ENCODE data around the gene LRMDA.

Gene LRMDA

DNA sequence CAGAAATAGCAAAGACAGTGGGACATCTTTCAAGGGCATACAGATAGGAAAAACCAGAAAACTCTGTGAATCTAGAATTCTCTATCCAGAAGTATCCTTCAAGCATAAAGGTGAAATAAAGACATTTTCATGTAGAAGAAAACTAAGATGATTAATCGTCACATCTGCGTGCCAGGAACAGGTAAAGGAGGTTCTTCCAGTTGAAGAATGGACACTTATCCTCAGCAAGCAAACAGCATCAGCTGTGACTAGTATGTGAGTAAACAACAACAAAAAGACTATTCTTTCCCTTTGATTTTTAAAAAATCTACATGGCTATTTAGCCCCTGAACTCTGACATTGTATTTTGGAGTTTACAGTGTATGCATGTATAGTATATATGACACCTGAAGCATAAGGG lies 124.9 kb downstream of the LRMDA start:
- TF ChIP-seq, protein P1, sequence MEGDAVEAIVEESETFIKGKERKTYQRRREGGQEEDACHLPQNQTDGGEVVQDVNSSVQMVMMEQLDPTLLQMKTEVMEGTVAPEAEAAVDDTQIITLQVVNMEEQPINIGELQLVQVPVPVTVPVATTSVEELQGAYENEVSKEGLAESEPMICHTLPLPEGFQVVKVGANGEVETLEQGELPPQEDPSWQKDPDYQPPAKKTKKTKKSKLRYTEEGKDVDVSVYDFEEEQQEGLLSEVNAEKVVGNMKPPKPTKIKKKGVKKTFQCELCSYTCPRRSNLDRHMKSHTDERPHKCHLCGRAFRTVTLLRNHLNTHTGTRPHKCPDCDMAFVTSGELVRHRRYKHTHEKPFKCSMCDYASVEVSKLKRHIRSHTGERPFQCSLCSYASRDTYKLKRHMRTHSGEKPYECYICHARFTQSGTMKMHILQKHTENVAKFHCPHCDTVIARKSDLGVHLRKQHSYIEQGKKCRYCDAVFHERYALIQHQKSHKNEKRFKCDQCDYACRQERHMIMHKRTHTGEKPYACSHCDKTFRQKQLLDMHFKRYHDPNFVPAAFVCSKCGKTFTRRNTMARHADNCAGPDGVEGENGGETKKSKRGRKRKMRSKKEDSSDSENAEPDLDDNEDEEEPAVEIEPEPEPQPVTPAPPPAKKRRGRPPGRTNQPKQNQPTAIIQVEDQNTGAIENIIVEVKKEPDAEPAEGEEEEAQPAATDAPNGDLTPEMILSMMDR (IDR thresholded peaks at IDR 0.05), result no peak

DNA sequence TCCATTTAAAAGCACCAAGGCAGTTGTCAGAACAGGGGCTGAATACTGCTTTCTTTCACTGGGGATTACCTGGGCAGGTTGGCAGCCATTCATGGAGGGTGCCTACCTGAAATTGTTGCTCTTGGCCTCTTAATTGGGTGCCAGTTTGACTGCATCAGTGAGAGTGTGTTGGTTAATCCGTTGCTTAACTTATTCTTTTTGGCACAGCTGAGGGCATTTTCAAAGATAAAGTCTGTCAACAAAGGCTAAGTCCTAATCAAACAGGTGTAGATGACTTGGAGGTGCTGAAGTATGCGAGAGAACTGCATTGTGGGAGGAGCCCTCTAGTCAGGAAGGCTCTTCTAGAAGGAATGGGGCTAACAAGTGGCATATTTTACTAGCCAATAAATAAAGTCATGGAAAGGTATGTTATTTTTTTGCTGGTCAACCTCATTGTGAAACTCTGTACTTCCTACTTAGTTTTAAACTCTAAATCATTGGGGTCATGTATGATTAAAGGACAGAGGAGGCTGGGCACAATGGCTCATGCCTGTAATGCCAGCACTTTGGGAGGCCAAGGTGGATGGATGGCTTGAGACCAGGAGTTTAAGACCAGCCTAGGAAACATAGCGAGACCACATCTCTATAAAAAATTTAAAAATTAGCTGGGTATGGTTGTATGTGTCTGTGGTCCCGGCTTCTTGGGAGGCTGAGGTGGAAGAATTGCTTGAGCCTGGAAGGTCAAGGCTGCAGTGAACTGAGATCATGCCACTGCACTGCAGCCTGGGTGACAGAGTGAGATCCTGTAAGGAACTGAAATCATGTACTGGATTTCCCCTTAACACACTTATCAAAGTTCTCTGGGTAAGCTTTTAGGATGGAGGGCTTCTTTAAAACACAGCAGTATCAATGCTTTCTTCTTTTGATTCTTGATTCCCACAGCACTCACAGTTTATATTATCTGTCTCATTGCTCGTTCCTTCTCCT lies 134.1 kb downstream of the LRMDA start:
- TF ChIP-seq, protein P1 (IDR thresholded peaks at IDR 0.05), result no peak

DNA sequence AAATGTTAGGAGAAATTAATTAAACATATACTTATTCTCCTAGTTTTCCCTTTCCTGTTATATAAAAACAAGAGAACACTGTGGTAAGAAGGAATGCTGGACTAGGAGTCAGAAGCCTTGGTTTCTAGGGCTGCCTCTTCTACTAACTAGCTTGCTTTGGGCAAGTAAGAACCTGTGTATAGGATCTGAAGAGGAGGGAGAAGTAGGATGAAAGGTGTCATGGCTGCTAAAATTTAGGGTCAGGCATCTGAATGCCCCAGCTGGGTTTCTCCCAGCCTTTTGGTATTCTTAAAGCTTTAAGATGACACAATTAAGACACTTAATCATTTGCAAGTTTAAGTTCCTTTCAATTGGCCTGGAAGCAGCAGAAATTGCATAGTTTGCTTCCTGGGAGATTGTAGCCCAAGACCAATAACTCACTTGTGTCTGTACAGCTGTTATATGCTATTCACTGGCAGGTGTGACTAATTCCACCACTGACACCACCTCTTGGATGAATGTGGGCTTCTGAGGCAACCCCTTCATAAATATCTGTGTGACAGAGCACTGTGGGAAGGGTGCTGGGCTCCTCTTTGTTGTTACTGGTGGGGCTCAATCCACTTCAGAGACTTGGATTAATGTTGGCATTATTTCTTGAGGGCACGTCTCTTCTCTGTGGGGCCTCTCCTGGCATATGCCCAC lies 137.2 kb downstream of the LRMDA start:
- TF ChIP-seq, protein P1 (IDR thresholded peaks at IDR 0.05), result no peak

DNA sequence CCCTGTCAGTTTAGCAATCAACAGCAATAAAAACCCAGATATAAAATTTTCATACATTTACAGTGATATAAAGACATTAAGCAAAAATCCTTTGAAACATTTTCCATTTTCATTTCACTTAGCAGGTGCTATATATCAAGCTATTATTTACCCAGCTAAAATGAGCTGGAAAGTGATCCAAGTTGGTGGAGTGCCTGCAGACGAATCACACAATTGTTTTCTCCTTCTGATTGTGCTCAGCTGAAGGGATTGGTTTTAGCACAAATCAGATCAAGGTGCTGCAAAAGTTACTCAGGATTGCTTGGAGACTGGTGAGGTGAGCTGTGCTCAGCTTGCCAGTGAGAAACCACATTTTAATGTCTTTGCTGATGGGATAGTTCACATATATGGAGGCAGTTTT lies 138.1 kb downstream of the LRMDA start:
- TF ChIP-seq, protein P1 (IDR thresholded peaks at IDR 0.05), result no peak

DNA sequence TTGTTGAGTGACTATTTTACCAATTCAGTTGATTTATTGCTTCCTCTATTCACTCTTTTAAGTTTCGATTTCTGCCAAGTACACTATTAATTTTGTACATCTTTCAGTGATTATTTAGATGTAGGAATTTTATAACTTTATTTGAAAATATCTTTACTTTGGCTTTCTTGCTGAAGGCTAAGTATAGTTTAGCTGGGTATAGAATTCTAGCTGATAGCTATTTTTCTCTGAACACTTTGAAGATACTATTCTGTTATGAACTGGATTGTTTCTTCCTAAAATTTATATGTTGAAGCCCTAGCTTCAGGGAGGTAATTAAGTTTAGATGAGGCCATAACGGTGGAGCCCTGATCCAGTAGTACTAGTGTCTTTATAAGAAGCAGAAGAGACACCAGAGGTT lies 141.1 kb downstream of the LRMDA start:
- TF ChIP-seq, protein P1 (IDR thresholded peaks at IDR 0.05), result no peak

DNA sequence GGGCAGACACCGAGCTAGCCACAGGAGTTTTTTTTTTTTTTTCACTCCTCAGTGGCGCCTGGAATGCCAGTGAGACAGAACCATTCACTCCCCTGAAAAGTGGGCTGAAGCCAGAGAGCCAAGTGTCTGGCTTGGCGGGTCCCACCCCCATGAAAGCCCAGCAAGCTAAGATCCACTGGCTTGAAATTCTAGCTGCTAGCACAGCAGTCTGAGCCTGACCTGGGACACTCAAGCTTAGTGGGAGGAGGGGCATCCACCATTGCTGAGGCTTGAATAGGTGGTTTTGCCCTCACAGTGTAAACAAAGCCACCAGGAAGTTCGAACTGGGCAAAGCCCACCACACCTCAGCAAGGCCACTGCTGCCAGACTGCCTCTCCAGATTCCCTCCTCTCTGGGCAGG lies 144.5 kb downstream of the LRMDA start:
- TF ChIP-seq, protein P1 (IDR thresholded peaks at IDR 0.05), result no peak

DNA sequence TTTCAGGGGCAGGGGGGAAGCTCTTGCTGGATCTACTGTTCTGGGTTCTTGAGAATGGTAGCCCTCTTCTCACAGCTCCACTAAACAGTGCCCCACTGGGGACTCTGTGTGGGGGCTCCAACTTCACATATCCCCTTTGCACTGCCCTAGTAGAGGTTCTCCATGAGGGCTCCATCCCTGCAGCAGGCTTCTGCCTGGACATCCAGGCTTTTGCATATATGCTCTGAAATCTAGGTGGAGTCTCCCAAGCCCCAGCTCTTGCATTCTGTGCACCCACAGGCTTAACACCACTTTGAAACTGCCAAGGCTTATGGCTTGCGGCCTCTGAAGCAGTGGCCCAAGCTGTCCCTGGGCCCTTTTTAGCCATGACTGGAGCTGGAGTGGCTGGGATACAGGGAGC lies 150.7 kb downstream of the LRMDA start:
- TF ChIP-seq, protein P1 (IDR thresholded peaks at IDR 0.05), result no peak
